K562 (cell line): ENCODE results near the gene VWC2. TPM values are rescaled to one million over a fixed set of nuclear protein-coding genes. Genes with fewer than 3 reads are reported as not detected.

ENCODE experiments used
- ATAC-seq: fragments of 200-7000 bp; cut with Tn5 transposase; 3 replicates; pipeline ENCODE4 v1.9.1; 2020; ENCODE audit warnings: moderate library complexity
- BruUV-seq: library from RNA; stranded (reverse); fragments of 400-500 nt; replicated peaks from 2 replicates; lab custom pipeline; 2021; lab: Mats Ljungman, UMichigan
- CTCF ChIA-PET: fragments of 300-600 bp; formaldehyde crosslinking; extraction: SDS; loops from one replicate; lab custom pipeline; 2021; ENCODE audit warnings: low intra/inter-chr PET ratio; lab: Yijun Ruan, JAX
- POLR2A ChIA-PET: fragments of 300-600, 350-650 bp; sonication (Branson Sonifier 250); formaldehyde crosslinking; extraction: SDS; loops from one replicate; lab custom pipeline; 2021; ENCODE audit warnings: antibody characterized with exemption, inconsistent platforms; lab: Yijun Ruan, JAX
- DNase-seq, 4 experiments: peaks; one replicate each; pipeline versions ENCODE4 v3.0.0 to v3.0.0-alpha.2; 2011 to 2018; ENCODE audit warnings: low spot score in 3 of 4, mixed read lengths in 3 of 4; ENCODE audit errors: extremely low read depth in 1 of 4
- FAIRE-seq: peaks from 2 replicates; lab custom pipeline; 2011; peaks lifted over from hg19 to GRCh38; lab: Jason Lieb, UNC
- H2AFZ ChIP-seq: 2 replicates; pipeline ENCODE4 v1.6.0; 2011; ENCODE audit warnings: low read depth, low read length, control low read depth, inconsistent platforms
- H3K27ac ChIP-seq: fragments of 200-600 bp; 3 replicates; pipeline ENCODE4 v1.8.0; 2011; ENCODE audit warnings: low read depth, mild to moderate bottlenecking, control low read depth, inconsistent platforms, low read length, moderate library complexity, mixed read lengths; ENCODE audit errors: extremely low read depth
- H3K27me3 ChIP-seq, 2 experiments: fragments of 300-600 bp in 1 of 2; 2 replicates in 1 of 2; 3 replicates in 1 of 2; pipeline versions ENCODE4 v1.6.0 to v1.8.0; 2011; ENCODE audit warnings: inconsistent platforms in 2 of 2, low read length in 2 of 2, mild to moderate bottlenecking in 1 of 2, mixed read lengths in 1 of 2, moderate library complexity in 1 of 2; ENCODE audit not compliant: control insufficient read depth in 2 of 2, insufficient read depth in 2 of 2
- H3K36me3 ChIP-seq: fragments of 300-600 bp; 3 replicates; pipeline ENCODE4 v1.8.0; 2011; ENCODE audit warnings: mild to moderate bottlenecking, low read length, inconsistent platforms; ENCODE audit not compliant: control insufficient read depth, insufficient read depth
- H3K4me1 ChIP-seq, 2 experiments: fragments of 200-600 bp in 1 of 2; replicated peaks in 1 of 2; 2 replicates in 1 of 2; 3 replicates in 1 of 2; pipeline versions ENCODE4 v1.5.1 to v1.8.0; 2011; ENCODE audit warnings: inconsistent platforms in 2 of 2, low read length in 2 of 2, mild to moderate bottlenecking in 1 of 2, mixed read lengths in 1 of 2, moderate library complexity in 1 of 2; ENCODE audit not compliant: control insufficient read depth in 2 of 2, insufficient read depth in 2 of 2
- H3K4me2 ChIP-seq: 2 replicates; pipeline ENCODE4 v1.6.1; 2011; ENCODE audit warnings: low read length, control low read depth, inconsistent platforms, mixed read lengths; ENCODE audit not compliant: insufficient read depth
- H3K4me3 ChIP-seq: fragments of 200-600 bp; sonication (generic), shearing (Covaris generic); 2 replicates; pipeline ENCODE4 v1.5.1; 2016; ENCODE audit warnings: control low read depth, inconsistent platforms
- H3K79me2 ChIP-seq: fragments of 200-600 bp; 3 replicates; pipeline ENCODE4 v1.8.0; 2011; ENCODE audit warnings: low read length, inconsistent platforms; ENCODE audit not compliant: control insufficient read depth, insufficient read depth
- H3K9ac ChIP-seq, 2 experiments: 2 replicates each; pipeline versions ENCODE4 v1.6.0 to v1.6.1; 2011; ENCODE audit warnings: low read depth in 2 of 2, low read length in 2 of 2, control low read depth in 1 of 2, inconsistent platforms in 1 of 2, mild to moderate bottlenecking in 1 of 2, mixed read lengths in 1 of 2; ENCODE audit not compliant: insufficient read depth in 1 of 2
- H3K9me1 ChIP-seq: one replicate; pipeline ENCODE4 v1.6.0; 2011; ENCODE audit warnings: inconsistent platforms, mild to moderate bottlenecking, low read length, moderate library complexity; ENCODE audit not compliant: control insufficient read depth, insufficient read depth
- H3K9me3 ChIP-seq: replicated peaks from 2 replicates; pipeline ENCODE4 v1.5.1; 2011; ENCODE audit warnings: low read depth, low read length, inconsistent platforms; ENCODE audit not compliant: control insufficient read depth, insufficient read depth
- H4K20me1 ChIP-seq: replicated peaks from 2 replicates; pipeline ENCODE4 v1.6.1; 2011; ENCODE audit warnings: low read length, inconsistent platforms, mixed read lengths; ENCODE audit not compliant: control insufficient read depth, insufficient read depth
- KAT8 ChIP-seq: fragments of 450-650 bp; IDR thresholded peaks from 2 replicates; pipeline ENCODE4 v1.6.1; 2016; ENCODE audit warnings: low read depth, mild to moderate bottlenecking
- LCOR ChIP-seq: sonication (generic); formaldehyde crosslinking; IDR thresholded peaks from 2 replicates; pipeline ENCODE4 v1.8.0; 2022; ENCODE audit warnings: mild to moderate bottlenecking, missing genetic modification reagents
- PCBP2 ChIP-seq: fragments of 200-400 bp; formaldehyde crosslinking; IDR thresholded peaks from 2 replicates; pipeline ENCODE4 v1.6.1; 2018; ENCODE audit warnings: low read length, low read depth, mild to moderate bottlenecking, moderate library complexity; ENCODE audit not compliant: poor library complexity, severe bottlenecking
- SREBF1 ChIP-seq: fragments of 150-350 bp; IDR thresholded peaks from 2 replicates; pipeline ENCODE4 v1.6.1; 2014; ENCODE audit warnings: antibody characterized with exemption, low read depth, low read length, borderline replicate concordance
- THRAP3 ChIP-seq: fragments of 450-650 bp; IDR thresholded peaks from 2 replicates; pipeline ENCODE4 v1.6.1; 2016; ENCODE audit warnings: mild to moderate bottlenecking, inconsistent platforms, borderline replicate concordance
- ZFP36 ChIP-seq: fragments of 150-350 bp; IDR thresholded peaks from 2 replicates; pipeline ENCODE4 v1.6.1; 2018; ENCODE audit warnings: low read length, low read depth; ENCODE audit not compliant: partially characterized antibody
- ZNF76 ChIP-seq: fragments of 250-450 bp; sonication (Bioruptor Pico); IDR thresholded peaks from 2 replicates; pipeline ENCODE4 v1.4.0; 2020; ENCODE audit warnings: mild to moderate bottlenecking, moderate library complexity, borderline replicate concordance
- WGBS: fragments of 100-300 bp; shearing (Covaris generic); methylation state at CpG from one replicate; pipeline ENCODE4 v1.1.6; 2016; ENCODE audit warnings: low coverage, mixed read lengths; ENCODE audit not compliant: insufficient coverage; ENCODE audit errors: missing lambda C conversion rate; 5-methylcytosine and 5-hydroxymethylcytosine counted together
- in situ Hi-C: fragments of 300-500 bp; cut with MboI; formaldehyde crosslinking; loops from 4 replicates; pipeline ENCODE4 v1.15.0; 2018; ENCODE audit warnings: inconsistent platforms, mixed read lengths
- intact Hi-C: fragments of 100-400 bp; cut with micrococcal nuclease; formaldehyde crosslinking; loops from 2 replicates; pipeline ENCODE4 v1.14.2; 2022
- polyA plus RNA-seq, 8 experiments: library from polyadenylated mRNA; depleted of rRNA in 4 of 8; stranded (reverse) in 5 of 8; unstranded in 3 of 8; fragments of >200 nt; fragmentation: Nextera tagmentation in 2 of 8; fragmentation: Illumina TruSeq in 1 of 8; extraction: Ambion mirVana in 2 of 8; extraction: Trizol in 1 of 8; gene quantifications; 2 replicates each; pipeline versions ENCODE4 v1.2.1 to v1.2.3, GENCODE V29; 2011 to 2014; ENCODE audit warnings: inconsistent platforms in 1 of 8, missing spikeins in 1 of 8
- total RNA-seq, 7 experiments: library from RNA; depleted of rRNA in 6 of 7; stranded (reverse); fragments of >200 nt in 6 of 7; fragmentation: Illumina TruSeq in 2 of 7; extraction: Trizol in 2 of 7; gene quantifications; 2 replicates each; pipeline versions ENCODE4 v1.2.1 to v1.2.3, GENCODE V29; 2011 to 2021; ENCODE audit warnings: low replicate concordance in 1 of 7
- TF ChIP-seq, protein P1 (sequence below): fragments of 250-450 bp; sonication (Bioruptor Pico); IDR thresholded peaks from 2 replicates; pipeline ENCODE4 v1.4.0; 2020; ENCODE audit warnings: mild to moderate bottlenecking, moderate library complexity
- TF ChIP-seq, protein P2 (sequence below): fragments of 250-450 bp; sonication (Bioruptor Pico); IDR thresholded peaks from 2 replicates; pipeline ENCODE4 v1.8.0; 2022; ENCODE audit warnings: moderate library complexity, mild to moderate bottlenecking, inconsistent platforms
- TF ChIP-seq, protein P3 (sequence below): sonication (generic); formaldehyde crosslinking; IDR thresholded peaks from 2 replicates; pipeline ENCODE4 v1.8.0; 2023; ENCODE audit warnings: mild to moderate bottlenecking, missing genetic modification reagents
- TF ChIP-seq, protein P4 (sequence below): fragments of 250-450 bp; sonication (Bioruptor Pico); IDR thresholded peaks from 2 replicates; pipeline ENCODE4 v1.4.0; 2020; ENCODE audit warnings: borderline replicate concordance

The VWC2 gene
- total and polyA plus RNA-seq, 9 of the 15 experiments (the other 6 are each of a cell fraction or from before 2014, with no cell fraction given), result not detected

DNA sequence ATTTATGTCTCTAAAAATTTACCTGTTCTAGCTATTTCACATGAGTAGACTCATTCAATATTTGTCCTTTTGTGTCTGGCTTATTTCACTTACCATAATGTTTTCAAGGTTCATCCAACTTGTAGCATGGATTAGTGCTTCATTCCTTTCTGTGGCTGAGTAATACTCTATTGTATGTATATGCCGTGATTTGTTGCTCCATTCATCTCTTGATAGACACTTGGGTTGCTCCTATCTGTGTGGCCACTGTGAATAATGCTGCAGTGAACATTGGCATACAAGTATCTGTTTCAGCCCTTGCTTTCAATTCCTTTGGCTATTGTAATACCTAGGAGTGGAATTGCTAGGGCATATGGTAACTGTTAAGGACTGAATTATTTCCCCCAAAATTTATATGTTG is 86.9 kb downstream of the VWC2 start:
- Histone ChIP-seq H3K9me1 (no peaks in the 10 kb centered on the region), H3K4me1 (no peaks in the 10 kb centered on the region), H4K20me1 (no peaks in the 10 kb centered on the region), H3K27ac (no peak overlapping the region), H3K4me3 (no peak overlapping the region), H3K36me3 (no peaks in the 10 kb centered on the region), H3K9me3 (no peaks in the 10 kb centered on the region), H3K27me3 (no peaks in the 10 kb centered on the region), H3K79me2 (no peaks in the 10 kb centered on the region), H3K9ac (no peak overlapping the region), H3K4me2 (no peak overlapping the region), H2AFZ (no peak overlapping the region)
- FAIRE-seq, result no peak
- no peak for ATAC-seq
- TF ChIP-seq PCBP2 (no peak), THRAP3 (no peak), SREBF1 (no peak), LCOR (CRISPR knock-in tag) (no peak), ZFP36 (no peak), ZNF76 (CRISPR knock-in tag) (no peak), KAT8 (no peak)
- TF ChIP-seq, protein P1, sequence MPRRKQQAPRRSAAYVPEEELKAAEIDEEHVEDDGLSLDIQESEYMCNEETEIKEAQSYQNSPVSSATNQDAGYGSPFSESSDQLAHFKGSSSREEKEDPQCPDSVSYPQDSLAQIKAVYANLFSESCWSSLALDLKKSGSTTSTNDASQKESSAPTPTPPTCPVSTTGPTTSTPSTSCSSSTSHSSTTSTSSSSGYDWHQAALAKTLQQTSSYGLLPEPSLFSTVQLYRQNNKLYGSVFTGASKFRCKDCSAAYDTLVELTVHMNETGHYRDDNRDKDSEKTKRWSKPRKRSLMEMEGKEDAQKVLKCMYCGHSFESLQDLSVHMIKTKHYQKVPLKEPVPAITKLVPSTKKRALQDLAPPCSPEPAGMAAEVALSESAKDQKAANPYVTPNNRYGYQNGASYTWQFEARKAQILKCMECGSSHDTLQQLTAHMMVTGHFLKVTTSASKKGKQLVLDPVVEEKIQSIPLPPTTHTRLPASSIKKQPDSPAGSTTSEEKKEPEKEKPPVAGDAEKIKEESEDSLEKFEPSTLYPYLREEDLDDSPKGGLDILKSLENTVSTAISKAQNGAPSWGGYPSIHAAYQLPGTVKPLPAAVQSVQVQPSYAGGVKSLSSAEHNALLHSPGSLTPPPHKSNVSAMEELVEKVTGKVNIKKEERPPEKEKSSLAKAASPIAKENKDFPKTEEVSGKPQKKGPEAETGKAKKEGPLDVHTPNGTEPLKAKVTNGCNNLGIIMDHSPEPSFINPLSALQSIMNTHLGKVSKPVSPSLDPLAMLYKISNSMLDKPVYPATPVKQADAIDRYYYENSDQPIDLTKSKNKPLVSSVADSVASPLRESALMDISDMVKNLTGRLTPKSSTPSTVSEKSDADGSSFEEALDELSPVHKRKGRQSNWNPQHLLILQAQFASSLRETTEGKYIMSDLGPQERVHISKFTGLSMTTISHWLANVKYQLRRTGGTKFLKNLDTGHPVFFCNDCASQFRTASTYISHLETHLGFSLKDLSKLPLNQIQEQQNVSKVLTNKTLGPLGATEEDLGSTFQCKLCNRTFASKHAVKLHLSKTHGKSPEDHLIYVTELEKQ (CRISPR knock-in tag), result no peak
- TF ChIP-seq, protein P2, sequence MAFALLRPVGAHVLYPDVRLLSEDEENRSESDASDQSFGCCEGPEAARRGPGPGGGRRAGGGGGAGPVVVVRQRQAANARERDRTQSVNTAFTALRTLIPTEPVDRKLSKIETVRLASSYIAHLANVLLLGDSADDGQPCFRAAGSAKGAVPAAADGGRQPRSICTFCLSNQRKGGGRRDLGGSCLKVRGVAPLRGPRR (CRISPR knock-in tag), result no peak
- TF ChIP-seq, protein P3, sequence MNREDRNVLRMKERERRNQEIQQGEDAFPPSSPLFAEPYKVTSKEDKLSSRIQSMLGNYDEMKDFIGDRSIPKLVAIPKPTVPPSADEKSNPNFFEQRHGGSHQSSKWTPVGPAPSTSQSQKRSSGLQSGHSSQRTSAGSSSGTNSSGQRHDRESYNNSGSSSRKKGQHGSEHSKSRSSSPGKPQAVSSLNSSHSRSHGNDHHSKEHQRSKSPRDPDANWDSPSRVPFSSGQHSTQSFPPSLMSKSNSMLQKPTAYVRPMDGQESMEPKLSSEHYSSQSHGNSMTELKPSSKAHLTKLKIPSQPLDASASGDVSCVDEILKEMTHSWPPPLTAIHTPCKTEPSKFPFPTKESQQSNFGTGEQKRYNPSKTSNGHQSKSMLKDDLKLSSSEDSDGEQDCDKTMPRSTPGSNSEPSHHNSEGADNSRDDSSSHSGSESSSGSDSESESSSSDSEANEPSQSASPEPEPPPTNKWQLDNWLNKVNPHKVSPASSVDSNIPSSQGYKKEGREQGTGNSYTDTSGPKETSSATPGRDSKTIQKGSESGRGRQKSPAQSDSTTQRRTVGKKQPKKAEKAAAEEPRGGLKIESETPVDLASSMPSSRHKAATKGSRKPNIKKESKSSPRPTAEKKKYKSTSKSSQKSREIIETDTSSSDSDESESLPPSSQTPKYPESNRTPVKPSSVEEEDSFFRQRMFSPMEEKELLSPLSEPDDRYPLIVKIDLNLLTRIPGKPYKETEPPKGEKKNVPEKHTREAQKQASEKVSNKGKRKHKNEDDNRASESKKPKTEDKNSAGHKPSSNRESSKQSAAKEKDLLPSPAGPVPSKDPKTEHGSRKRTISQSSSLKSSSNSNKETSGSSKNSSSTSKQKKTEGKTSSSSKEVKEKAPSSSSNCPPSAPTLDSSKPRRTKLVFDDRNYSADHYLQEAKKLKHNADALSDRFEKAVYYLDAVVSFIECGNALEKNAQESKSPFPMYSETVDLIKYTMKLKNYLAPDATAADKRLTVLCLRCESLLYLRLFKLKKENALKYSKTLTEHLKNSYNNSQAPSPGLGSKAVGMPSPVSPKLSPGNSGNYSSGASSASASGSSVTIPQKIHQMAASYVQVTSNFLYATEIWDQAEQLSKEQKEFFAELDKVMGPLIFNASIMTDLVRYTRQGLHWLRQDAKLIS, result no peak
- TF ChIP-seq, protein P4, sequence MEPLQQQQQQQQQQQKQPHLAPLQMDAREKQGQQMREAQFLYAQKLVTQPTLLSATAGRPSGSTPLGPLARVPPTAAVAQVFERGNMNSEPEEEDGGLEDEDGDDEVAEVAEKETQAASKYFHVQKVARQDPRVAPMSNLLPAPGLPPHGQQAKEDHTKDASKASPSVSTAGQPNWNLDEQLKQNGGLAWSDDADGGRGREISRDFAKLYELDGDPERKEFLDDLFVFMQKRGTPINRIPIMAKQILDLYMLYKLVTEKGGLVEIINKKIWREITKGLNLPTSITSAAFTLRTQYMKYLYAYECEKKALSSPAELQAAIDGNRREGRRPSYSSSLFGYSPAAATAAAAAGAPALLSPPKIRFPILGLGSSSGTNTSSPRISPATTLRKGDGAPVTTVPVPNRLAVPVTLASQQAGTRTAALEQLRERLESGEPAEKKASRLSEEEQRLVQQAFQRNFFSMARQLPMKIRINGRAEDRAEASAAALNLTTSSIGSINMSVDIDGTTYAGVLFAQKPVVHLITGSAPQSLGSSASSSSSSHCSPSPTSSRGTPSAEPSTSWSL (CRISPR knock-in tag), result no peak
- POLR2A ChIA-PET, result no interaction called here
- no TSS peak for BruUV-seq
- 0% methylated on average over 1 of the region's 1 CpG for WGBS
- intact Hi-C loops, result no loop called here
- in situ Hi-C loops, result no loop called here
- CTCF ChIA-PET, result no interaction called here
- no peak for DNase-seq
